Measurements from ENCODE around the gene GPR42. TPM values are rescaled to one million over a fixed set of nuclear protein-coding genes. Genes with fewer than 3 reads are reported as not detected.
A peak's percentile ranks its signal among the peaks of the same experiment; 100 is the strongest.

Gene GPR42
- total RNA-seq, 1 experiment from 2014 or later = not detected

GRCh38 chr19:35337097-35337983 lies 33.5 kb upstream of the GPR42 start:
- Mint-ChIP-seq H3K4me1 (0 out of 2 replicates have a peak, but pooled peaks cover 3% of the 10 kb centered on the region), H3K27ac (peak overlapping the region; percentile 41; the same call in 1 of the 2 replicates), H3K9me3 (no peaks in the 10 kb centered on the region), H3K27me3 (ENCODE audit: low read depth) (no peaks in the 10 kb centered on the region; the same call in 1 of the 2 replicates), H3K4me3 (no peak overlapping the region), H3K36me3 (no peaks in the 10 kb centered on the region)
- ChIA-PET CTCF (interaction anchor here (1.1 kb wide), 1 partner anchor 15 kb away, joined by 4 read pairs; no protein-coding TSS in a partner anchor), POLR2A (no interaction called here)
- DNase-seq (ENCODE audit: low spot score) = no peak
- ATAC-seq = no peak
- no peak for TF ChIP-seq SMAD3 (CRISPR knock-in tag; IDR thresholded peaks at IDR 0.05; ENCODE audit: borderline replicate concordance)
- no peak for TF ChIP-seq SP1 (CRISPR knock-in tag; conservative IDR thresholded peaks at IDR 0.05)
- no peak for TF ChIP-seq ZNF121 (CRISPR knock-in tag; IDR thresholded peaks at IDR 0.05)
- no peak for TF ChIP-seq USF1 (CRISPR knock-in tag; IDR thresholded peaks at IDR 0.05)
- no peak for TF ChIP-seq TCF7 (CRISPR knock-in tag; IDR thresholded peaks at IDR 0.05; ENCODE audit: low read depth)

GRCh38 chr19:35337984-35338296 lies 32.9 kb upstream of the GPR42 start:
- TF ChIP-seq ESRRA (CRISPR knock-in tag; IDR thresholded peaks at IDR 0.05; ENCODE audit: borderline replicate concordance) = no peak
- no peak for TF ChIP-seq TEAD1 (CRISPR knock-in tag; IDR thresholded peaks at IDR 0.05)
- no peak for TF ChIP-seq ZNF425 (CRISPR knock-in tag; conservative IDR thresholded peaks at IDR 0.05)
- TF ChIP-seq PRRX2 (CRISPR knock-in tag; IDR thresholded peaks at IDR 0.05) = no peak
- TF ChIP-seq E2F1 (CRISPR knock-in tag; IDR thresholded peaks at IDR 0.05) = no peak
- TF ChIP-seq ATF3 (CRISPR knock-in tag; conservative IDR thresholded peaks at IDR 0.05) = no peak
- no peak for TF ChIP-seq CBFB (CRISPR knock-in tag; IDR thresholded peaks at IDR 0.05; ENCODE audit: low read depth)
- no peak for TF ChIP-seq FOXP4 (CRISPR knock-in tag; IDR thresholded peaks at IDR 0.05)
- no peaks in the 10 kb centered on the region for H3K36me3 Mint-ChIP-seq
- DNase-seq (ENCODE audit: low spot score) (no peak), ATAC-seq (no peak)
- ChIA-PET POLR2A (no interaction called here), CTCF (no interaction called here)
- peak overlapping the region; percentile 41; the same call in 1 of the 2 replicates for H3K27ac Mint-ChIP-seq
- H3K4me3 Mint-ChIP-seq = no peak overlapping the region
- no peaks in the 10 kb centered on the region for H3K9me3 Mint-ChIP-seq
- H3K4me1 Mint-ChIP-seq = 0 out of 2 replicates have a peak, but pooled peaks cover 3% of the 10 kb centered on the region
- no peaks in the 10 kb centered on the region; the same call in 1 of the 2 replicates for H3K27me3 Mint-ChIP-seq (ENCODE audit: low read depth)

- ATAC-seq = no peak
- no peak overlapping the region for H3K4me3 Mint-ChIP-seq
- no peak for DNase-seq (ENCODE audit: low spot score)
- no peak overlapping the region for H3K27ac Mint-ChIP-seq
- H3K9me3 Mint-ChIP-seq = no peaks in the 10 kb centered on the region
- H3K4me1 Mint-ChIP-seq = 0 out of 2 replicates have a peak, but pooled peaks cover 3% of the 10 kb centered on the region
- ChIA-PET CTCF (interaction anchor here (2.1 kb wide), 1 partner anchor 12 kb away, joined by 6 read pairs; no protein-coding TSS in a partner anchor), POLR2A (no interaction called here)
- no peaks in the 10 kb centered on the region for H3K36me3 Mint-ChIP-seq
- no peaks in the 10 kb centered on the region; the same call in 1 of the 2 replicates for H3K27me3 Mint-ChIP-seq (ENCODE audit: low read depth)
- TF ChIP-seq MAX (CRISPR knock-in tag; IDR thresholded peaks at IDR 0.05) = no peak
- no peak for TF ChIP-seq ARID4B (CRISPR knock-in tag; IDR thresholded peaks at IDR 0.05; ENCODE audit: borderline replicate concordance)
- TF ChIP-seq ZNF317 (CRISPR knock-in tag; IDR thresholded peaks at IDR 0.05; ENCODE audit: borderline replicate concordance, low read depth) = no peak
- no peak for TF ChIP-seq CREM (CRISPR knock-in tag; IDR thresholded peaks at IDR 0.05)
- no peak for TF ChIP-seq ZNF416 (CRISPR knock-in tag; IDR thresholded peaks at IDR 0.05)
- TF ChIP-seq NR3C1 (CRISPR knock-in tag; conservative IDR thresholded peaks at IDR 0.05; ENCODE audit: low read depth) = no peak
- TF ChIP-seq JAZF1 (CRISPR knock-in tag; IDR thresholded peaks at IDR 0.05) = no peak
Observed at GRCh38 chr19:35340431-35340830, 30.4 kb upstream of the GPR42 start.

All from WTC11 (cell line).